ENCODE data around the gene CS. TPM values are rescaled to one million over a fixed set of nuclear protein-coding genes. Genes with fewer than 3 reads are reported as not detected.
A peak's percentile ranks its signal among the peaks of the same experiment; 100 is the strongest.
"Not testable (repeated sequence)": the region's sequence is repeated elsewhere in the genome, so short reads cannot be mapped to it uniquely, and the experiment has no call there.

CS gene
- total RNA-seq, 1 donor from 2014 or later = 137 TPM

DNA sequence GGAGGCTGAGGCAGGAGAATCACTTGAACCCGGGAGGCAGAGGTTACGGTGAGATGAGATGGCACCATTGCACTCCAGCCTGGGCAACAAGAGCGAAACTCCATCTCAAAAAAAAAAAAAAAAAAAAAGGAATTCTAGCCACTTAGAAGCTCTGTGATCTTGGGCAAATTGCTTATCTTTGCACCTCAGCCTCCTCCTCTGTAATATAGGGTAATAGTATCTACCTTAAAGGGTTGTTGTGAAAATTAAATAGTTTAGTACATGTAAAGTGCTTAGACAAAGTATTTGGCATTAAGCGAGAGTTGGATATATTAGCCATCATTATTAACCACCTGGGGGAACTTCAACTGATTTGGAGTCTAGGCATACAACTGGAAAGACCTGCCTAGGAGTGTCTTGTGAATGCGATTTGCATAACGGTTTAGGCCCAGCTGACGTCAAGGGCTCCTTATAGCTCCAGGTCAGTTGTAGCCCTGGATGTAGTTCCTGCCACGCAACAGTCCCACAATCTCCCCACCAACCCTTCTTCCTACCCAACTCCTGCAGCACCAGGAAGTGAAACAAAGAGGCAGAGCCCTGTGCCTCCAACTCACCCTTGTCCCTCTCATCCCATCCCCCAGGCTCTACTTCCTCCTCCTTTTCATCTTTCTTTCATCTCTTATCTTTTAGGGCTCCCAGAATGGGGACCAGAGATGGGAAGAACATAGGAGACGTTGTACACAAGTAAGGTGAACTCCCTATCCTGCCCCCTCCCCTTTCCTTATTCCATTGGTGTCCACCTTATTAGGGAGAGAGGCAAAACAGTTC is 36.4 kb upstream of the CS start:
- Histone ChIP-seq H3K4me1 (ENCODE audit: control insufficient read depth in 3 of 3, insufficient read depth in 3 of 3, low read length in 3 of 3) (peaks cover 15 to 19% (median 16%) of the 10 kb centered on the region in 3 donors), H3K27ac (ENCODE audit: low read depth, low read length) (no peak overlapping the region), H3K27me3 (ENCODE audit: control insufficient read depth in 3 of 3, insufficient read depth in 3 of 3, low read length in 3 of 3) (no peaks in the 10 kb centered on the region), H3K9me3 (ENCODE audit: control insufficient read depth in 3 of 3, low read length in 3 of 3) (no peaks in the 10 kb centered on the region), H3K36me3 (ENCODE audit: control insufficient read depth in 3 of 3, insufficient read depth in 3 of 3, low read length in 3 of 3) (peaks cover 0 to 5% (median 0%) of the 10 kb centered on the region in 3 donors), H3K9ac (ENCODE audit: low read depth in 1 of 3, low read length in 3 of 3) (no peak overlapping the region), H3K4me3 (ENCODE audit: low read length in 3 of 3) (no peak overlapping the region)

DNA sequence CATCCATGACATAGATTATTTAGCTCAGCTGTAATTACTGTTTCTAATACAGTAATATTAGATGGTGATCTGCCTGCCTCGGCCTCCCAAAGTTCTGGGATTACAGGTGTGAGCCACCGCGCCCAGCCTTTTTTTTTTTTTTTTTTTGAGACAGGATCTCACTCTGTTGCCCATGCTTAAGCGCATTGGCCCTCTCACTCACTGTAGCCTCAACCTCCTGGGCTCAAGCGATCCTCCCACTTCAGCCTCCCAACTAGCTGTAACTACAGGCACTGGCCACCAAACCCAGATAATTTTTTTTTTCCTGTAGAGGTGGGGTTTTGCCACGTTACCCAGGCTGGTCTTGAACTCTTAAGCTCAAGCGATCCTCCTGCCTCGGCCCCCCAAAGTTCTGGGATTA is 35.4 kb upstream of the CS start:
- peaks cover 15 to 19% (median 16%) of the 10 kb centered on the region in 3 donors for H3K4me1 ChIP-seq (ENCODE audit: control insufficient read depth in 3 of 3, insufficient read depth in 3 of 3, low read length in 3 of 3)
- not testable (repeated sequence) for H3K9ac ChIP-seq (ENCODE audit: low read depth in 1 of 3, low read length in 3 of 3); H3K9me3 ChIP-seq (ENCODE audit: control insufficient read depth in 3 of 3, low read length in 3 of 3); H3K4me3 ChIP-seq (ENCODE audit: low read length in 3 of 3); H3K36me3 ChIP-seq (ENCODE audit: control insufficient read depth in 3 of 3, insufficient read depth in 3 of 3, low read length in 3 of 3); H3K27me3 ChIP-seq (ENCODE audit: control insufficient read depth in 3 of 3, insufficient read depth in 3 of 3, low read length in 3 of 3); H3K27ac ChIP-seq (ENCODE audit: low read depth, low read length)

GRCh38 chr12:56334490-56334793 is 34.3 kb upstream of the CS start:
- Histone ChIP-seq H3K9ac (ENCODE audit: low read depth in 1 of 3, low read length in 3 of 3) (peak overlapping the region; percentile 85 to 96 (median 93)), H3K9me3 (ENCODE audit: control insufficient read depth in 3 of 3, low read length in 3 of 3) (no peaks in the 10 kb centered on the region), H3K4me3 (ENCODE audit: low read length in 3 of 3) (peak overlapping the region; percentile 83 to 92 (median 87)), H3K4me1 (ENCODE audit: control insufficient read depth in 3 of 3, insufficient read depth in 3 of 3, low read length in 3 of 3) (peaks cover 15 to 19% (median 16%) of the 10 kb centered on the region in 3 donors), H3K27me3 (ENCODE audit: control insufficient read depth in 3 of 3, insufficient read depth in 3 of 3, low read length in 3 of 3) (no peaks in the 10 kb centered on the region), H3K36me3 (ENCODE audit: control insufficient read depth in 3 of 3, insufficient read depth in 3 of 3, low read length in 3 of 3) (peaks cover 0 to 5% (median 0%) of the 10 kb centered on the region in 3 donors), H3K27ac (ENCODE audit: low read depth, low read length) (peak overlapping the region; percentile 94)

GRCh38 chr12:56333679-56334489 is 33.8 kb upstream of the CS start, which contains the start of gene PAN2:
Gene PAN2, minus strand, starts transcription at chr12:56334000. Its CDS starts 906 bp downstream, at chr12:56333094.
- Histone ChIP-seq H3K9ac (ENCODE audit: low read depth in 1 of 3, low read length in 3 of 3) (peak within 1 kb of the TSS; percentile 85 to 96 (median 93)), H3K4me3 (ENCODE audit: low read length in 3 of 3) (peak within 1 kb of the TSS; percentile 83 to 92 (median 87)), H3K36me3 (ENCODE audit: control insufficient read depth in 3 of 3, insufficient read depth in 3 of 3, low read length in 3 of 3) (peaks cover 0 to 5% (median 0%) of the 10 kb centered on the region in 3 donors), H3K9me3 (ENCODE audit: control insufficient read depth in 3 of 3, low read length in 3 of 3) (no peaks in the 10 kb centered on the region), H3K27me3 (ENCODE audit: control insufficient read depth in 3 of 3, insufficient read depth in 3 of 3, low read length in 3 of 3) (no peaks in the 10 kb centered on the region), H3K27ac (ENCODE audit: low read depth, low read length) (peak within 1 kb of the TSS; percentile 94), H3K4me1 (ENCODE audit: control insufficient read depth in 3 of 3, insufficient read depth in 3 of 3, low read length in 3 of 3) (peaks cover 15 to 19% (median 16%) of the 10 kb centered on the region in 3 donors)

DNA sequence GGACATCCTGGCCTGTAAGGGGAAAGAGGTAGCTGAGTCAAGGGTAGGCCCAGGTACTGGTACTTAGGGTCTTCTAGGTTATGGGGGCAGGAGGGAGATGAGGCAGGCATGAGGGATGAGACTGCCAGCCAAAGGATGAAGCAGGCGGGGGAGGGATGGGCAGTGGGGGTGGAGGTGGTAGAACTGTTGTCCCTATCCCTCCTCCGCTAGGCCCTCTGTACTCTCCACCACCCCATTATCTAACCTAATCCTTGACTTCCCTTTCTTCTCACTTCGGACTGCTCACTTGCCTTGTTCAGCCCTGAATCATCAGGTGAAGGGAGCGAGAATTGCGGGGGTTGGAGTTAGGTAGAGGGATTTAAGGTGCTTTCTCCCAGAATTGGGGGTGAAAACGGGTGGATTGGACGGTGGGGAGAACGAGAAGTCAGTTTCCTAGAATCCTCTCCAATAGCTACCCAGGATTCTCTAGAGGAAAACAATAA is 33.1 kb upstream of the CS start:
- Histone ChIP-seq H3K4me1 (ENCODE audit: control insufficient read depth in 3 of 3, insufficient read depth in 3 of 3, low read length in 3 of 3) (peaks cover 15 to 19% (median 16%) of the 10 kb centered on the region in 3 donors), H3K36me3 (ENCODE audit: control insufficient read depth in 3 of 3, insufficient read depth in 3 of 3, low read length in 3 of 3) (peaks cover 2 to 6% (median 5%) of the 10 kb centered on the region in 3 donors), H3K27me3 (ENCODE audit: control insufficient read depth in 3 of 3, insufficient read depth in 3 of 3, low read length in 3 of 3) (no peaks in the 10 kb centered on the region), H3K9ac (ENCODE audit: low read depth in 1 of 3, low read length in 3 of 3) (peak overlapping the region; percentile 85 to 96 (median 93)), H3K9me3 (ENCODE audit: control insufficient read depth in 3 of 3, low read length in 3 of 3) (no peaks in the 10 kb centered on the region), H3K27ac (ENCODE audit: low read depth, low read length) (peak overlapping the region; percentile 94), H3K4me3 (ENCODE audit: low read length in 3 of 3) (peak overlapping the region; percentile 83 to 92 (median 87))

DNA sequence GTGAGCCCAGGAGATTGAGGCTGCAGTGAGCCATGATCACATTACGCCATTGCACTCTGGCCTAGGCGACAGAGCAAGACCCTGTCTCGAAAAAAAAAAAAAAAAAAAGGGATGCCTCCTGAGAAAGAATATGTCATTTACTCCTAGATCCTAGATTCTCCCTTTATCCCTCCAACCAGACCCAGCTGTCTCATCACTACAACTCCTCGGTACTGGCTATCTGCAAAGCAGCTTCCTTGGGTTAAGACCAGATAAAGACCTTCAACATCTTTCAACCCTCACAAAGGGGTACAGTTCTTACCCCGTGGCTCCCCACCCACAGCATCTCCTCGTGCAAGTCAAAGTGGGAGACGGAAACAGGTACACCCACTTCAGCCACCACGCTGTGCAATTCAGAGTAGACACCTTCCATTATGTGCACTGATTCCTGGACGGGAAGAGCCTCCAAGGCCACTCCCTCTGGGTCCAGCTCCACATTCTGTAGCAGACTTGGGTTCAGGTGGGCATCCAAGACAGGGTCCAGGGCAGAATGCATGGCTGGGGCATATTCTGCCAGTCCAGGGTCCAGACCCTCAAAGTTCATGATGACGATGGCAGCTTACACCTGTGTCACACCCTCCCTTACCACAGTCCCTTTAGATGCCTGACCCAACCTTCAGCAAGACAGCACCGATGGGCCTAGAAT is 32.5 kb upstream of the CS start:
- H3K27ac ChIP-seq (ENCODE audit: low read depth, low read length) = peak overlapping the region; percentile 94
- H3K36me3 ChIP-seq (ENCODE audit: control insufficient read depth in 3 of 3, insufficient read depth in 3 of 3, low read length in 3 of 3) = peaks cover 8 to 11% (median 9%) of the 10 kb centered on the region in 3 donors
- peaks cover 15 to 19% (median 16%) of the 10 kb centered on the region in 3 donors for H3K4me1 ChIP-seq (ENCODE audit: control insufficient read depth in 3 of 3, insufficient read depth in 3 of 3, low read length in 3 of 3)
- no peaks in the 10 kb centered on the region for H3K27me3 ChIP-seq (ENCODE audit: control insufficient read depth in 3 of 3, insufficient read depth in 3 of 3, low read length in 3 of 3)
- peak overlapping the region; percentile 83 to 92 (median 87) for H3K4me3 ChIP-seq (ENCODE audit: low read length in 3 of 3)
- peak overlapping the region in 2 of 3 donors; percentile 85 to 93 for H3K9ac ChIP-seq (ENCODE audit: low read depth in 1 of 3, low read length in 3 of 3)
- H3K9me3 ChIP-seq (ENCODE audit: control insufficient read depth in 3 of 3, low read length in 3 of 3) = no peaks in the 10 kb centered on the region

DNA sequence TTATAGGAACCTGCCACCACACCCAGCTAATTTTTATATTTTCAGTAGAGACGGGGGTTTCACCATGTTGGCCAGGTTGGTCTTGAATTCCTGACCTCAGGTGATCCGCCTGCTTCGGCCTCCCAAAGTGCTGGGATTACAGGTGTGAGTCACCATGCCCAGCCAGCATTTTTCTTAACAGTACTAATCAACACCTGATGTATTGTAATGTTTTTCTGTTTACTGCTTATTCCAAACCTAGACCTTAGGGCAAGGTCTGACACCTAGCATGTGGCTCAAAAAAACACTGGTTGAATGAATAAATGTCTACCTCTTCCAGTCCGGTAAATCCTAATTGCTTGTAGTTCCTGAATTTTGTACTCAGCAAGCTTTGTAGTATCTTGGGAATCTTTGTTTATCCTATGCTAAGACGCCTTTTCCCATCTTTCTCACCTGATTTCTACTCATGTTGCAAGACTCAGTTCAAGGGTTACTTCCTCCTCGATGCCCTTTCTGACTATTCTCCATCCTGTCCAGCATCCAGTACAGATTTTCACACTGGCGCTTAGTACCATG is 30.9 kb upstream of the CS start:
- Histone ChIP-seq H3K9me3 (ENCODE audit: control insufficient read depth in 3 of 3, low read length in 3 of 3) (no peaks in the 10 kb centered on the region), H3K36me3 (ENCODE audit: control insufficient read depth in 3 of 3, insufficient read depth in 3 of 3, low read length in 3 of 3) (peaks cover 22 to 27% (median 25%) of the 10 kb centered on the region in 3 donors), H3K9ac (ENCODE audit: low read depth in 1 of 3, low read length in 3 of 3) (no peak overlapping the region), H3K27ac (ENCODE audit: low read depth, low read length) (no peak overlapping the region), H3K4me3 (ENCODE audit: low read length in 3 of 3) (no peak overlapping the region), H3K4me1 (ENCODE audit: control insufficient read depth in 3 of 3, insufficient read depth in 3 of 3, low read length in 3 of 3) (peaks cover 15 to 19% (median 16%) of the 10 kb centered on the region in 3 donors), H3K27me3 (ENCODE audit: control insufficient read depth in 3 of 3, insufficient read depth in 3 of 3, low read length in 3 of 3) (no peaks in the 10 kb centered on the region)

- no peaks in the 10 kb centered on the region for H3K4me1 ChIP-seq (ENCODE audit: control insufficient read depth in 3 of 3, insufficient read depth in 3 of 3, low read length in 3 of 3)
Observed at GRCh38 chr12:56326533-56326932, 26.4 kb upstream of the CS start.

GRCh38 chr12:56326126-56326525 is 26.0 kb upstream of the CS start:
- Histone ChIP-seq H3K4me1 (ENCODE audit: control insufficient read depth in 3 of 3, insufficient read depth in 3 of 3, low read length in 3 of 3) (no peaks in the 10 kb centered on the region), H3K9me3 (ENCODE audit: control insufficient read depth in 3 of 3, low read length in 3 of 3) (no peaks in the 10 kb centered on the region), H3K36me3 (ENCODE audit: control insufficient read depth in 3 of 3, insufficient read depth in 3 of 3, low read length in 3 of 3) (peaks cover 48 to 70% (median 68%) of the 10 kb centered on the region in 3 donors), H3K27ac (ENCODE audit: low read depth, low read length) (no peak overlapping the region), H3K4me3 (ENCODE audit: low read length in 3 of 3) (no peak overlapping the region), H3K9ac (ENCODE audit: low read depth in 1 of 3, low read length in 3 of 3) (no peak overlapping the region), H3K27me3 (ENCODE audit: control insufficient read depth in 3 of 3, insufficient read depth in 3 of 3, low read length in 3 of 3) (no peaks in the 10 kb centered on the region)

More at GRCh38 chr12:56326533-56326932, 26.4 kb upstream of the CS start:
- no peak overlapping the region for H3K4me3 ChIP-seq (ENCODE audit: low read length in 3 of 3)
- H3K27me3 ChIP-seq (ENCODE audit: control insufficient read depth in 3 of 3, insufficient read depth in 3 of 3, low read length in 3 of 3) = no peaks in the 10 kb centered on the region
- no peak overlapping the region for H3K27ac ChIP-seq (ENCODE audit: low read depth, low read length)
- H3K36me3 ChIP-seq (ENCODE audit: control insufficient read depth in 3 of 3, insufficient read depth in 3 of 3, low read length in 3 of 3) = peaks cover 48 to 70% (median 67%) of the 10 kb centered on the region in 3 donors
- H3K9me3 ChIP-seq (ENCODE audit: control insufficient read depth in 3 of 3, low read length in 3 of 3) = no peaks in the 10 kb centered on the region
- no peak overlapping the region for H3K9ac ChIP-seq (ENCODE audit: low read depth in 1 of 3, low read length in 3 of 3)

Measured in skeletal muscle tissue (tissue), 4 donors.